ENCODE data around the gene RFX6.

DNA sequence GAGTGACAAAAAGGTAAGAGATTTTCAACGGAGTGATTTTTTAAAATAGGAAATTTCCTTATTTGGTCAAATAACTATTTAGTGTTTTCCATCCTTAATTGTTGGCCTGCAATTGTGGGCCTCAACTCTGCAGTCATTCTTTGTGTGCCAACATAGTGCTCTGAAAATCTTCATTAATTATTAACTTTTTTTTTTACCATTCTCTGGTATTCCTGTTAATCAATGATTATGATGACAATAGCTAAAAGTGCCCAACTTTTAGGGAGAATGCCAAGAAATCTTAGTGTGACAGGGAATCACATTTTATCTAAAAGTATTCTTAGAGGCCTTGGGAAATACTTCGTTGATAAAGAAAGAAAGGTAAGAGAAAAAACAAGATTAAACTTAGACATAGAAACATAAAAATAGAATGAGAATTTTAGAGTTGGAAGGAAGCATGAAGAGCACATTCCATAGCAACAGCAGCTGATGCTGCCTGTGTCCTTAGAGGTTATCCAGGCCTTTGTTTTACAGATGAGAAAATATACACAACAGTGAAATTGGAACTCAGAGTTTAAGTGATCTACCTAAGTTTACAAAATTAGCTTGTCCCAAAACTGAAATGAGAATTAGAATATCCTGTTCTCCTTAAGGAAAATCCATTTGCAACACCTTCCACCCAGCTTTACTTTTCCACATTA, 49.3 kb upstream of the RFX6 start:
- TF ChIP-seq TAF1 (IDR thresholded peaks at IDR 0.05; ENCODE audit: borderline replicate concordance, low read depth, low read length) (no peak), MXI1 (IDR thresholded peaks at IDR 0.05; ENCODE audit: low read depth, low read length) (no peak), RAD21 (IDR thresholded peaks at IDR 0.05; ENCODE audit: low read length) (no peak), NRF1 (IDR thresholded peaks at IDR 0.05; ENCODE audit: low read depth, low read length) (no peak), YY1 (IDR thresholded peaks at IDR 0.05; ENCODE audit: low read depth) (no peak), FOXM1 (IDR thresholded peaks at IDR 0.05; ENCODE audit: low read depth) (no peak), EP300 (IDR thresholded peaks at IDR 0.05; ENCODE audit: borderline replicate concordance in 1 of 2, low read depth in 1 of 2, low read length in 1 of 2) (no peak), GABPA (IDR thresholded peaks at IDR 0.05; ENCODE audit: low read depth) (no peak), JUND (IDR thresholded peaks at IDR 0.05) (no peak)
- TF ChIP-seq, protein P1, sequence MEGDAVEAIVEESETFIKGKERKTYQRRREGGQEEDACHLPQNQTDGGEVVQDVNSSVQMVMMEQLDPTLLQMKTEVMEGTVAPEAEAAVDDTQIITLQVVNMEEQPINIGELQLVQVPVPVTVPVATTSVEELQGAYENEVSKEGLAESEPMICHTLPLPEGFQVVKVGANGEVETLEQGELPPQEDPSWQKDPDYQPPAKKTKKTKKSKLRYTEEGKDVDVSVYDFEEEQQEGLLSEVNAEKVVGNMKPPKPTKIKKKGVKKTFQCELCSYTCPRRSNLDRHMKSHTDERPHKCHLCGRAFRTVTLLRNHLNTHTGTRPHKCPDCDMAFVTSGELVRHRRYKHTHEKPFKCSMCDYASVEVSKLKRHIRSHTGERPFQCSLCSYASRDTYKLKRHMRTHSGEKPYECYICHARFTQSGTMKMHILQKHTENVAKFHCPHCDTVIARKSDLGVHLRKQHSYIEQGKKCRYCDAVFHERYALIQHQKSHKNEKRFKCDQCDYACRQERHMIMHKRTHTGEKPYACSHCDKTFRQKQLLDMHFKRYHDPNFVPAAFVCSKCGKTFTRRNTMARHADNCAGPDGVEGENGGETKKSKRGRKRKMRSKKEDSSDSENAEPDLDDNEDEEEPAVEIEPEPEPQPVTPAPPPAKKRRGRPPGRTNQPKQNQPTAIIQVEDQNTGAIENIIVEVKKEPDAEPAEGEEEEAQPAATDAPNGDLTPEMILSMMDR (IDR thresholded peaks at IDR 0.05), result no peak
- TF ChIP-seq, protein P2, sequence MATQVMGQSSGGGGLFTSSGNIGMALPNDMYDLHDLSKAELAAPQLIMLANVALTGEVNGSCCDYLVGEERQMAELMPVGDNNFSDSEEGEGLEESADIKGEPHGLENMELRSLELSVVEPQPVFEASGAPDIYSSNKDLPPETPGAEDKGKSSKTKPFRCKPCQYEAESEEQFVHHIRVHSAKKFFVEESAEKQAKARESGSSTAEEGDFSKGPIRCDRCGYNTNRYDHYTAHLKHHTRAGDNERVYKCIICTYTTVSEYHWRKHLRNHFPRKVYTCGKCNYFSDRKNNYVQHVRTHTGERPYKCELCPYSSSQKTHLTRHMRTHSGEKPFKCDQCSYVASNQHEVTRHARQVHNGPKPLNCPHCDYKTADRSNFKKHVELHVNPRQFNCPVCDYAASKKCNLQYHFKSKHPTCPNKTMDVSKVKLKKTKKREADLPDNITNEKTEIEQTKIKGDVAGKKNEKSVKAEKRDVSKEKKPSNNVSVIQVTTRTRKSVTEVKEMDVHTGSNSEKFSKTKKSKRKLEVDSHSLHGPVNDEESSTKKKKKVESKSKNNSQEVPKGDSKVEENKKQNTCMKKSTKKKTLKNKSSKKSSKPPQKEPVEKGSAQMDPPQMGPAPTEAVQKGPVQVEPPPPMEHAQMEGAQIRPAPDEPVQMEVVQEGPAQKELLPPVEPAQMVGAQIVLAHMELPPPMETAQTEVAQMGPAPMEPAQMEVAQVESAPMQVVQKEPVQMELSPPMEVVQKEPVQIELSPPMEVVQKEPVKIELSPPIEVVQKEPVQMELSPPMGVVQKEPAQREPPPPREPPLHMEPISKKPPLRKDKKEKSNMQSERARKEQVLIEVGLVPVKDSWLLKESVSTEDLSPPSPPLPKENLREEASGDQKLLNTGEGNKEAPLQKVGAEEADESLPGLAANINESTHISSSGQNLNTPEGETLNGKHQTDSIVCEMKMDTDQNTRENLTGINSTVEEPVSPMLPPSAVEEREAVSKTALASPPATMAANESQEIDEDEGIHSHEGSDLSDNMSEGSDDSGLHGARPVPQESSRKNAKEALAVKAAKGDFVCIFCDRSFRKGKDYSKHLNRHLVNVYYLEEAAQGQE (IDR thresholded peaks at IDR 0.05; ENCODE audit: low read depth, low read length), result no peak

Data from SK-N-SH (cell line).